ENCODE data around the gene CHRNB2.

CHRNB2 gene

DNA sequence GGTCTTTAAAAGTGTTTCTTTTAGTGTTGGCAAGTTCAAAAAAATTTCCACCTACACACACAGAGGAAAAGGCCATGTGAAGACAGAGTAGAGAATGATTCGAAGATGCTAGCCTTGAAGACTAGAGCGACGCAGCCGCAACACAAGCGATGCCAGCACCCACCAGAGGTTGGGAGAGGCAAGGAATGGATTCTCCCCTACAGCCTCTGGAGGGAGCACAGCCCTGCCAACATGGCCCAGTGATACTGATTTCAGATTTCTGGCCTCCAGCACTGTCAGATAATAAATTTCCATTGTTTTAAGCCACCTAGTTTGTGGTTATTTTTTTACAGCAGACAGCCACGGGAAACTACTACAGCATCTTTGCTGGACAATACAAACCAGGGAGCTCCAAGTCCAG lies 47.3 kb downstream of the CHRNB2 start:
- DNase-seq: no peak

- DNase-seq: no peak
Observed at GRCh38 chr1:154615411-154615810, 47.8 kb downstream of the CHRNB2 start.

GRCh38 chr1:154616659-154617345 lies 49.2 kb downstream of the CHRNB2 start:
- DNase-seq: no peak

GRCh38 chr1:154619181-154619948 lies 51.8 kb downstream of the CHRNB2 start:
- DNase-seq: no peak

GRCh38 chr1:154620751-154621150 lies 53.2 kb downstream of the CHRNB2 start:
- no peak for DNase-seq

DNA sequence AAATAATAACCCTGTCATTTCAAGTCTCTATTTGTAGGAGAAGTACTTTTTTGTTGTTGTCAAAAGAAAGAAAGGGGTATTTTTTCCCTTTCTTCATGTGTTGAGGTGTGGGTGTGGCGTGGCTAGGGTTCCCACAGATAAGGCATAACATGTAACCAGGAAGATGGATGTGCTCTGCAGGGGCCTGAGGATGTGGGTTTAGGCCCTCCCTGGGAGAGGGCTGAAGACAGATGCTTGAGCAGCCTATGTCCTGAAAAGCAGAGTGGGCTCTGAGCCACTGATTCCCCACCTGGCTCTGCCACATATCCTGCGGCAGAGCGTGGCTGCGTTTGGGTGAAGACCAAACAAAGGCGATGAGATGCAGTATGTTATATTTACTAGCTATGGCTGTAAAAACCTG lies 54.3 kb downstream of the CHRNB2 start:
- no peak for DNase-seq

- DNase-seq: no peak
Observed at GRCh38 chr1:154622503-154623039, 55.0 kb downstream of the CHRNB2 start.

- no peak for DNase-seq
Observed at GRCh38 chr1:154623358-154623757, 55.8 kb downstream of the CHRNB2 start.

GRCh38 chr1:154624746-154625643 lies 57.4 kb downstream of the CHRNB2 start:
- no peak for DNase-seq

GRCh38 chr1:154626456-154627256 lies 59.1 kb downstream of the CHRNB2 start:
- DNase-seq: no peak

DNA sequence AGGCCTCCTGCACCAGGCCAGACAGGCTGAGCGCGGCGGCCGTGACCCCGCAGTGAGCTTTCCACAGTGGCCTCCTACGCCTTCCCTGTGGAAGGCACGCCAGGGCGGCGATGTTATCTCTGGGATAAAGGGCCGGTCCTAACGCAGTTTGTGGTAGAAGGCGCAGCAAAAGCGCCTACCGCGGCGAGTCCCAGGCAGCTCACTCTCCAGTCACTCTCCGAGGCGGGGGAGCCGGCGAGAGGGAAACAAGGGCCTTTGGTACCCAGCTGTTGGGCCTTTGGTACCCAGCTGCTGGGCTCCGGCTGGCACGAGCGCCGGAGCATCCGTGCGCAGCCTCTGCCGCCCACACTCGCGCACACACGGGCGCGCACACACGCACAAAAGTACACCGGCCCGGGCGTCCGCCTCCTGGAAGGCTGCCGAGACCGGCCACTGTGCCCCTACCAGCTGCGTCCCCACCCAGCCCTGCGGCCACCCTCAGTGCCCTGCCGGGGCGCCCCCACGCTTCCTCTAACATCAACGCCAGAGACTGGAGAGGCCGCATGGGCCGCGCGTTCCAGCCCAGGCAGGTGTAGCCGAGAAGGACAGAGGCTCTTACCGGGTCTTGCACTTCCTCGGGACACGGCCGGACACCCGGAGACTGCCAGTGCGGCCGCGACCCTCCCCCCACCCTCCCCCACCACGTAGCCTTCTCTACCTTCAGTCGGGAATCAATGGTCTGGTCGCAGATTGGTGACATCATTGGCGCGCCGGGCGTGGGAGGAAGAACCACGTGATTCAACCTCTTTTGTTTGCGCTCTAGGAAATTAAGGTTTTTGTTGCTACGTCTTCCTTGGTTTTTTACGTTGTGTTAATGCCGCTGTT lies 59.9 kb downstream of the CHRNB2 start:
- peak; percentile 99 for DNase-seq

GRCh38 chr1:154628121-154628405 lies 60.5 kb downstream of the CHRNB2 start:
- DNase-seq: no peak

- DNase-seq: no peak
Observed at GRCh38 chr1:154629061-154629674, 61.6 kb downstream of the CHRNB2 start.

Data from eye (tissue), 1 donor.